HL-60 (cell line): ENCODE data around the gene CTIF.

ENCODE experiments used
- POLR2AphosphoS5 ChIP-seq: IDR thresholded peaks from 2 replicates; pipeline ENCODE4 v1.6.1; 2012; ENCODE audit warnings: low read depth
- SPI1 ChIP-seq: IDR thresholded peaks from 2 replicates; pipeline ENCODE4 v1.6.1; 2012; ENCODE audit warnings: low read depth, mild to moderate bottlenecking, borderline replicate concordance
- TF ChIP-seq, protein P1 (sequence below): IDR thresholded peaks from one replicate; pipeline ENCODE4 v1.5.1; 2011; ENCODE audit warnings: low read length, control low read depth, inconsistent platforms; ENCODE audit not compliant: insufficient read depth
- TF ChIP-seq, protein P2 (sequence below): IDR thresholded peaks from 2 replicates; pipeline ENCODE4 v1.6.1; 2012; ENCODE audit warnings: low read depth; ENCODE audit not compliant: insufficient replicate concordance

DNA sequence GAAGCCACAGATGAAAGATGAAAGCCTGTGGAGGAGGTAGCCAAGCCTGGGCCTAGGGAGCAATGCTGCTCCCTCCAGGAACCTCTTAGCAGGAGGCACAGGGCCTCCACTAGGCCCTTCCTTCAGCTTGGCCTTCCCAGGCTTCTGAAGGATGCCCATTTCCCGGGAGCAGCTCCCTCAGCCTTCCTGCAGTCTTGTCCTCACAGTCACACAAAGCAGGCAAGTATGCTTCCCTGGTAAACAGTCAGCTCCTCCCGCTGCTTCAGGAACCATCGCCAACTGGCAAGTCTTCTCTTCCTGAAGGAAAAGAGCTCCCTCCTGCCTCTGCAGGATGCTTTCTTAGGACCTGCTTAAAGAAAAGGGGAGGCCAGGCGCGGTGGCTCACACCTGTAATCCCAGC lies 358.7 kb downstream of the CTIF start:
- TF ChIP-seq, protein P1, sequence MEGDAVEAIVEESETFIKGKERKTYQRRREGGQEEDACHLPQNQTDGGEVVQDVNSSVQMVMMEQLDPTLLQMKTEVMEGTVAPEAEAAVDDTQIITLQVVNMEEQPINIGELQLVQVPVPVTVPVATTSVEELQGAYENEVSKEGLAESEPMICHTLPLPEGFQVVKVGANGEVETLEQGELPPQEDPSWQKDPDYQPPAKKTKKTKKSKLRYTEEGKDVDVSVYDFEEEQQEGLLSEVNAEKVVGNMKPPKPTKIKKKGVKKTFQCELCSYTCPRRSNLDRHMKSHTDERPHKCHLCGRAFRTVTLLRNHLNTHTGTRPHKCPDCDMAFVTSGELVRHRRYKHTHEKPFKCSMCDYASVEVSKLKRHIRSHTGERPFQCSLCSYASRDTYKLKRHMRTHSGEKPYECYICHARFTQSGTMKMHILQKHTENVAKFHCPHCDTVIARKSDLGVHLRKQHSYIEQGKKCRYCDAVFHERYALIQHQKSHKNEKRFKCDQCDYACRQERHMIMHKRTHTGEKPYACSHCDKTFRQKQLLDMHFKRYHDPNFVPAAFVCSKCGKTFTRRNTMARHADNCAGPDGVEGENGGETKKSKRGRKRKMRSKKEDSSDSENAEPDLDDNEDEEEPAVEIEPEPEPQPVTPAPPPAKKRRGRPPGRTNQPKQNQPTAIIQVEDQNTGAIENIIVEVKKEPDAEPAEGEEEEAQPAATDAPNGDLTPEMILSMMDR: no peak
- no peak for TF ChIP-seq POLR2AphosphoS5
- no peak for TF ChIP-seq SPI1
- TF ChIP-seq, protein P2, sequence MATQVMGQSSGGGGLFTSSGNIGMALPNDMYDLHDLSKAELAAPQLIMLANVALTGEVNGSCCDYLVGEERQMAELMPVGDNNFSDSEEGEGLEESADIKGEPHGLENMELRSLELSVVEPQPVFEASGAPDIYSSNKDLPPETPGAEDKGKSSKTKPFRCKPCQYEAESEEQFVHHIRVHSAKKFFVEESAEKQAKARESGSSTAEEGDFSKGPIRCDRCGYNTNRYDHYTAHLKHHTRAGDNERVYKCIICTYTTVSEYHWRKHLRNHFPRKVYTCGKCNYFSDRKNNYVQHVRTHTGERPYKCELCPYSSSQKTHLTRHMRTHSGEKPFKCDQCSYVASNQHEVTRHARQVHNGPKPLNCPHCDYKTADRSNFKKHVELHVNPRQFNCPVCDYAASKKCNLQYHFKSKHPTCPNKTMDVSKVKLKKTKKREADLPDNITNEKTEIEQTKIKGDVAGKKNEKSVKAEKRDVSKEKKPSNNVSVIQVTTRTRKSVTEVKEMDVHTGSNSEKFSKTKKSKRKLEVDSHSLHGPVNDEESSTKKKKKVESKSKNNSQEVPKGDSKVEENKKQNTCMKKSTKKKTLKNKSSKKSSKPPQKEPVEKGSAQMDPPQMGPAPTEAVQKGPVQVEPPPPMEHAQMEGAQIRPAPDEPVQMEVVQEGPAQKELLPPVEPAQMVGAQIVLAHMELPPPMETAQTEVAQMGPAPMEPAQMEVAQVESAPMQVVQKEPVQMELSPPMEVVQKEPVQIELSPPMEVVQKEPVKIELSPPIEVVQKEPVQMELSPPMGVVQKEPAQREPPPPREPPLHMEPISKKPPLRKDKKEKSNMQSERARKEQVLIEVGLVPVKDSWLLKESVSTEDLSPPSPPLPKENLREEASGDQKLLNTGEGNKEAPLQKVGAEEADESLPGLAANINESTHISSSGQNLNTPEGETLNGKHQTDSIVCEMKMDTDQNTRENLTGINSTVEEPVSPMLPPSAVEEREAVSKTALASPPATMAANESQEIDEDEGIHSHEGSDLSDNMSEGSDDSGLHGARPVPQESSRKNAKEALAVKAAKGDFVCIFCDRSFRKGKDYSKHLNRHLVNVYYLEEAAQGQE: no peak
